Measurements from ENCODE around the gene LPGAT1.
A peak's percentile ranks its signal among the peaks of the same experiment; 100 is the strongest.

Gene LPGAT1

DNA sequence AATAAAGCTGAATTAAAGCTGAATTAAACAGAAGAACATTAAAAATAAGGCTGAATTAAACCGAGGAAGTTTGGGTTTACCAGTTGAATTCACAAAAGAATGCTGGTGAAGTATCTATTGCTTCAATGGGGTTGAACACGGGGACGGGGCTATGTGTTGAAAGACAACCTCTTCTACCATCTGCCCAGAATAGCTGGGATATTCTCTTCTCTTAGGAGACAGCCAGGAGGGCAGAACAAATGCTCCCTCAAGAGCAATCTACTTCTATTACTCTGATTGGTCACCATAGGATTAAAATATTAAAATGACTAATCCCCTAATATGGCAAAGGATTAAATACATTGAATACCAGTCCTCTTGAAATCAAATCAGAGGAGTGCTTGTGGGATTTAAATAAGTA, 68.4 kb downstream of the LPGAT1 start:
- DNase-seq (ENCODE audit: low read depth), result no peak

DNA sequence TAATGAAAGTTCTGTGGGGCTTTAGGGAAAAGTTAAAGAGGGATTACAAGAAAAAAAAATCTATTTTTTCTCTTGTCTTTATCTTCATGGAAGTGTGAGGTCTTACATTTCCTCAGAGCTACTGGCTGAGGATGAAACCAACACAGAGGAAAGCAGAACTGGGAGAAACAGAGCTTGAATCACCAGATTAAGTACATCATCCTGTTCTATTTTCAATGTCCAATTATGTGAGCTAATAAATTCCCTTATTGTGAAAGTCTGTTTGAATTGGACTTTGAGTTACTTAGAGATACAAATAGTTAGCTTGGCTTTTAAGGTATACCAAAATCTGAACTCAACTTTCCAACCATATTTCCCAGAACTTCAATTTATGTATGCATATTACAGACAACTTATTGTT, 69.2 kb downstream of the LPGAT1 start:
- no peak for DNase-seq (ENCODE audit: low read depth)

DNA sequence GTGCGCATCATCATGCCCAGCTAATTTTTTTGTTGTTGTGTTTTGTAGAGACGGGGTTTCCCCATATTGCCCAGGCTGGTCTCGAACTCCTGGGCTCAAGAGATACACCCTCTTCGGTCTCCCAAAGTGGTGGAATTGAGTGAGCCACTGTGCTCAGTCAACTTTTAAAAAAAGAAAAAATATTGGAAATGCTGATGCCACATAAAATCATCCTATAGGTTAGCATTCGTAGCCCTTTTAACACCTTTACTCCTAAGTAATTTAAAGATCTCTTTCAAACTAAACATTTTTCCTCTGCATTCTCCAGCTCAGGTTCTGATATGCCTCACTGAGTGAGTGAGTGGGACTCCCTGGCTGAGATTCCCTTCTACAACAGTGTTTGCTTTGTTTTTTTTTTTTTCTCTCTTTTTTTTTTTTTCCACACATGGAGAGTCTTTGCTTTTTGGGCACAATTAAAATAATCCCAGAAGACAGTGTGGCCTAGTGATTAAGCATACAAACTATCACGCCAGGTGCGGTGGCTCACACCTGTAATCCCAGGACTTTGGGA, 74.0 kb downstream of the LPGAT1 start:
- no peak for DNase-seq (ENCODE audit: low read depth)

DNA sequence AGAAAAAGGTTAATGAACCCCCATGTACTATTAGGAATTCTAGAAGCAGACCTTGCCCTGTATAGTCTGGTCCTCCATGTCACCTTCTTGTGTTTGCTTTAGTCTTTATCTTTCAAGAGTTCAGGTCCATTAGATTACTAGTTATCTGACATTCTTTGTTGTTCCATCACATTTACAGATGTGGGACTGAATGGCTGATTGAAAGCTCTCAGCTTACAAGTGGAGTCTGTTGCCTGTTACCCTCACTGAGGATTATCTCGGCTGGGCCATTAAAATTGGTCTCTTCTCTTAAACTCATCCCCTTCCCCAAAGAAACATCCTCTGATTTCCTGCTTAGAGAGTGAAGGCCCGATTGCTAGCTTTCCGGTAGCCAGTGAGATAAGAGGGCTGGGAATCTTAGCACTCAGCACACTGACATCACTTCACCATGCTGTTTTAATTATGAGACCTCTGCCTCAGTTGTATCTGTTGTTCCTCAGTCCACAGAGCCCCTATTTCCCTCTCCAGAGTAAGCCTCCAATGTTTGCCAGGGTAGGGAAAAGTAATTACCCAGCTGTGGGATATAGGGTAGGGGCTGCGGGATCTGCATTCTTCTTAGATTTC, 76.8 kb downstream of the LPGAT1 start:
- no peak for DNase-seq (ENCODE audit: low read depth)

DNA sequence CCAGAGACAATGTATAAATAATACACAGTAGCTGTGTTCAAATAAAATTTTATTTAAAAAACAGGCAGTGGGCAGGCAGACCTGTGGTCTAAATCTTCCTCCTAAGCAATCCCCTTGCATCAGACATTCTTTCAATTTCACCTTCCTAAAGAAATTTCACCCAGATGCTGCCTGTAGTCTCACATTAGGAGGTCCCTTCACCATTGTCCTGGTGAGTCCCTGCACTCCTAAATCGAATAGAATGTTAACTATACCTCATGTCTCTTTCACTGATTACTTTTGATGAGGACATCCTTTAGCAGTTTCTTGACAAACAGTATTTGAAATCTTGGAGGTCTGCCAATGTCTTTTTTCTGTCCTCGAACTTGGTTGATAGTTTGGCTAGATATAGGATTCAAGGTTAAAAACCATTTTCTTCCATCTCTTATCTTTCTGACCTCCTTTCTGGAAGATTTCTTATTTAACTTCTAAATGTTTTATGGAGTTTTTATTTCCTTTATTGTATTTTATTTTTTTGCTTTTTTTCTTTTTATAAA, 77.5 kb downstream of the LPGAT1 start:
- DNase-seq (ENCODE audit: low read depth), result peak; percentile 49

DNA sequence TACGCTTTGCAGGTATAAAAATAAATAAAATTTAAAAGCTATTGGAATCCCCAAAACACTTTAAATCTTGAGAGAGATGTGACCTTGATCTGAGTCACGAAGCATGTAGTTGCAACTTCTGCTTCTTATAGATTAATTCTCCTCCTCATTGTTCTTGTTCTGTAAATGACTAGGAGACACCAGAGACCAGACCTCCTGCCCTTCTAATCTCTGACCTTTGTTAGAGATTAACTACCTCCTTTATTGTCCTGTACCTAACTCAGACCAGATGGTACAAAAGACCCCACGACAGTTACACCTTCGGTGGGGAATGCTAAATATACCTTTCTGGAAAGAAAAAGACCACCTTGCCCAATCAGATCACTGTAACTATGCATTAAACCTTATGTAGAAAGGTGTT, 78.2 kb downstream of the LPGAT1 start:
- no peak for DNase-seq (ENCODE audit: low read depth)

DNA sequence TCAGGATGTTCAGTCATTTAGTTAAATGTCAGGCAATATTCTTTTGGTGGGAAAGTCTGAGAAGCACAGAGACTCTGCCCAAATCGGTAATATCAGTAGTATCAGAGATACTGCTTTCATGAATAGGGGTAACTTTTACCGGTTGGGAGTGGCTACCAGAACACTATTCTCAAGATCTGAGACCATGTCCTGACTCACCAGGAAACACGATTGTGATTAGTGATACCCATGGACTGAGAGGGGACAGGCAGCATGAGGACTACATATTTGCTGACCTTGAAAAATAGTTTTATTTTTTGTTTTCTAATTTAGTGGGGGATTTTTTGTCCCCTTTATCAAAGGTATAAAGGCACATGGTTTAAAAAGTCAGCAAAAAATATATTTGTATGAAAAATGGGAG, 79.1 kb downstream of the LPGAT1 start:
- DNase-seq (ENCODE audit: low read depth), result no peak

DNA sequence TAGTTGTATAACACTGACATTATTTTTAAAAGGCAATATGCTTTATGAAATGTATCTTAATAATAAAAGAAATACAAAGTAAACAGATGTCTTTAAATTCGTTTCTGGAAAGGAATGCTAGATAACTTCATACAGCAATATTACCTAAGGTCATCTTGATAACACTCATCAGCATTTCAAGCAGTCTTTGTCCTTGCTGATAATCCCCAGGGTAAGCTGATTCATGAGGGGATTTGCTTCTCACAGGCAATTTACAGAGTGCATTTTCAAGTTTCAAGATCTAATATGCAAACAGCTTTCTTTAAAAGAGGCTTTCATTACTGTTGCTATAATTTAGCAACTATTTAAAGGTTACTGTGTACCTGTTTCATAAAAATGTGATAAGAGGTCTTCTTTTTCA, 80.0 kb downstream of the LPGAT1 start:
- DNase-seq (ENCODE audit: low read depth), result peak; percentile 48

DNA sequence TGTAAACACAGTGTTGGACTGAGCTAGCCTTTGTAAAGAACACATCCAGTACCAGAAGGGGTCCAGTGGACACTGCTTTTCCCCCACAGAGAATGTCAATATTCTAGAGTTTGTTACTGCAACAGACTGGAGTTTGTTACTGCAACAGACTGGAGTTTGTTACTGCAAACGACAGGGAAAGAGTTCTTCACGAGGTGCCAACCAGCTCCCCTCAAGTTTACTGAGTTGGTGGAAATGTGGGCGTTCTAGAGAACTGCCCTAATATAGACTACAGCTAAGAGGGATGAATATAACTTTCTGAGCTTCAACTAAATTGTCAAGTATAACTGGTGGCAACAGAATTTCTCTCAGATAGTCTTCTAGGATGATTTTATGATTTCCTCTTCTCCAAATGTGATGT, 81.3 kb downstream of the LPGAT1 start:
- no peak for DNase-seq (ENCODE audit: low read depth)

DNA sequence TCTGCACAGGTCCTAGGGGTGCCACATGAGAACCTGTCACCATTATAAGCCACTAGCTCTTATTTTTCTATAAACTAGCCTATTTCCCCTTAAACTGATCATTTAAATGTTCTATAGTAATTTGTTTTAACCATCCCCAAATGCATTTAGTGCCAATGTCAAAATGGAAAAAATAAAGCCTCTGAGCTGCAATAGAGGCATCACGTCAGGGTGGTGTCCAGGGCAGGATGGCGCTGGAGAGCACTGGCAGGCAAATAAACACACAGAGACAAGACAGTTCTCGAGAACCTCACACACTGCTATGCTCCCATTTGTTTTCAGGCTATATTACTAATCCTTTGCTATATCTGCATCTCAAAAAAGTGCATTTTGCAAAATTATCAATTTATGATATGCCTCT, 81.8 kb downstream of the LPGAT1 start:
- no peak for DNase-seq (ENCODE audit: low read depth)

DNA sequence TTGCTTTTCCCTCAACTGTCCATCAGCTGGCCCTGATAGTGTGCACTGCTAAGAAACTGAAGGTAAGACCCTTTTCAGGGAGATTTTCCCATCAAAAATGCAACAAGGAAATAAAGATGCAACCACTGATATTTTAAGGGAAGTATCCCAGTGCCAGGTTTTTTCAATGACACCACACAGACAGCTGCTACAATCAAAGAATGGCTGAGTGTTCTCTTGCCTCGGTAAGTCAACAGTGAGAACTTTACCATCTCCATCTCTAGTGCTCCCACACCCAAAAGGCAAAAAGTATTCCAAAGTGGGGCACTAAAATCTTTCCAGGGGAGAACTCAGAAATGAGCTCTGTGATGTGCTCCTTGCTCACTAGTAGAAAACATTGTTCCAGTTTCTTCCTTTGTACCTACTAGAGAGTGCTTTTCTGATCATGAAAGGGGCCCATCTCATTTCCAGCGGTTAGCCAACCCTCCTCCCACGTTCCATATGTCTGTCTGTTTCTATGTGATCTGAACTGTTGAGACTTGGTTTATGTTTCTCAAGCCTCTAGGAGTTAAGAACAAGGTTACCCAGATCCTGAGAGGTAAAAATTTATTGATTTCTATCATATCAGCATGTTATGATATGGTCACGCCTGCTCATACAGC, 87.6 kb downstream of the LPGAT1 start:
- no peak for DNase-seq (ENCODE audit: low read depth)

DNA sequence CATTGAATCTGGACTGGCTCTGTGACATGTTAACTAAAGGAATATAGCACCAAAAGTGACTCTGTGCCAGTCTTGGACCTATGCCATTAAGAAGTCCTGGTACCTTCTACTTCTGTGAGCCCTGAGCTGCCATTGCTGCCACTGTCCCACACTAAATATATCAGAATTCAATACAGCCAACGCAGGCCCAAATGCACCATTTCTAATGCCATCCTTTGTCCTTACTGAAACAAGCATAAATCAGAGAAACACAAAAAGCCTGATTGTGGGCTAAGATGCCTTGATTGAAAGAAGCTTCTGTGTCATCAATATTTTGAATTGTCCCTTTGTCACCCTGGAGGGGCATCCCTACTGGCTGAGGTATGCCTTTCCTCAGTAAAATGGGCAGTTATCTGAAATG, 88.3 kb downstream of the LPGAT1 start:
- DNase-seq (ENCODE audit: low read depth), result no peak

DNA sequence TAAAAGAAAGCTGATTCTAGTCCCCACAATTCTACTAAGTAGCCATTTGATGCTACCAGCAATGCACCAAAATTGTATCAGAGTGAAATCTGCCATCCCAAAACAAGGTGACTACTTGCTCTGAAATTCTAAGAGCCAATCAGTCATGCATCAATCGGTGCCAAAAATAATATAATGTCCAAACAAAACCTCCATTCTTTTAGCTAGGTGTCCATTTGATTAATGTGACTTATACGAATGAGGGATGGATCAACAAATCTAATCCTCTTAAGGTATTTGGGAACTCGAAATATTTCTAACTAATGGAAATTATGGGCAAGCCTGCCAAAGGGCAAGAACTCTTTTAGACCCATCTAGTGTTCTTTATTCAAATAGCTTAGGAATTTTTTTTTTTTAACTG, 88.8 kb downstream of the LPGAT1 start:
- no peak for DNase-seq (ENCODE audit: low read depth)

DNA sequence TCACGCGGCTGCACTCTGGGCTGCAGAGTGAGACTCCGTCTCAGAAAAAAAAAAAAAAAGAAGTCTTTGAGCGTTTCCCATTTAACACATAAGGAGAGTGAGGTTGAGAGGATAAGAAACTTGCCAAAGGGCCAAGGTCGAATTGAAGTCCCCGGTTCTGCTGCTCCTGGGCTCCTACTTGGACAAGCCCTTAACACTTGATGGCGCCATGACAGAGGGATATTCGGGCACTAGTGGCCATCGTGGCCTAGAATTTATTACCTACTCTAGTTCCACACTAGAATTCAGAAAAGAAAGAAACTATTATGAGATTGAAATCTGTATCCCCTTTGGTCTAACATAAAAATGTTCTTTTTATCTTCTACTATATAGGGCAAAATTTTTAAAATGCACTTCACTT, 89.4 kb downstream of the LPGAT1 start:
- no peak for DNase-seq (ENCODE audit: low read depth)

DNA sequence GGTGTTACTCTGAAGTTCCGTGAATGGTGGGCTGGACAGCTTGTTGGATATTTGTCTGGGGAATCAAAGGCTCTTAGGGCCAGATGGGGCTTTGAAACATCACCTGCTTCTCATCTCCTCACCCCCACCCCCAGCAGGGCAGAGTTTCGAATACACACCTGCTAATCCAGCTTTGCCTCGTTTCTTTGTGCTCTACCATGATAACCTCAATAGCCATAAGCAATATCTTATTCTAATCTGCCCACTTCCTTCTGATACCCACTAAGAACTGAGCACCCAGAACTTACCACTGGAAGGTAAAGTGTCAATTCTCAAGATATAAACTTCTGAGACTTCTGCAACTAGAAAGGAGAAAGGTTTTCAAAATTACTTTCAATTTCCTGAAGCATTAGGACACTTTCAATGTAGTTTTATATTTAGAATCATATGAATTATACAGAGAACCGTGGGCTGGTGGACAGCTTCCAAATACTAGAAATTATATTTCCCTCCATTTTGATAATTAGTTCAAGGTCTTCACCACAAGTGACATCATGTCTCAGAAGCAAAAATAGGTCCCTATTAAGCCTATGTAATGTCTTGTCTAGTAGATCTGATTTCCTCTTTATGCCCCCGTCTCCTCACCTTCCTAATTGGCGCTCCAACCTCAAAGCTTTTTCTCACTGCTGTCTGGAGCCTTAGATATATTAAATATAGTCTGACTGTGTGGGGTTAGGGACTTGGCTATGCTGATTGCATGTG, 90.7 kb downstream of the LPGAT1 start:
- DNase-seq (ENCODE audit: low read depth), result no peak

DNA sequence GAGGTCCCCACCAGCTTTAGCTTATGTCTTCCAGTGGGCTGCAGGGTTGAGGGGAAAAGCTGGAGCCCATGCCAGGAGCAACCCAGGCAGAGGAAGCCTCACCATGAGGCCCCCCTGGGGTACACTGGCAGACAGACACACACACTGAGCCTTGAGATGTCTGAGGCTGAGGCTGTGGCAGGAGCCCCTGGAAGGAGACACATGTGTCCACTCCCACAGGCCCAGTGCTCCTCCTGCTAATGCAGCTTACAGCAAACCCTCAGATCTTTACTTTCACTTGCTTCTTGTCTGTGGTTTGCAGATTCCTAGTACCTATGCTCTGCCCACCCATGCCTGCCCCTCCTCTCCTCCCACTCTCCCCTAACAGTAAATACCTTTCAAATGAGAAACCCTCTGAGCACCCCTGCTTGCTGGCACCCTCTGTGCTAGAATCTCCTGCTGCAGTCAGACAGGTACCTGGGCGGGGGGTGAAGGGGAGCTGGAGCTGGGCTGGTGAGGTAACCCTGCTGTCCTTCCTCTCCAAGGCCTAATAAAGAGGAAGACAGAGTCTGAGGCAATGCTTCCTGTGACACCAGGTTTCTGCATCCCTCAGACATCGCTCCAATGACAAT, 91.8 kb downstream of the LPGAT1 start:
- DNase-seq (ENCODE audit: low read depth), result no peak

DNA sequence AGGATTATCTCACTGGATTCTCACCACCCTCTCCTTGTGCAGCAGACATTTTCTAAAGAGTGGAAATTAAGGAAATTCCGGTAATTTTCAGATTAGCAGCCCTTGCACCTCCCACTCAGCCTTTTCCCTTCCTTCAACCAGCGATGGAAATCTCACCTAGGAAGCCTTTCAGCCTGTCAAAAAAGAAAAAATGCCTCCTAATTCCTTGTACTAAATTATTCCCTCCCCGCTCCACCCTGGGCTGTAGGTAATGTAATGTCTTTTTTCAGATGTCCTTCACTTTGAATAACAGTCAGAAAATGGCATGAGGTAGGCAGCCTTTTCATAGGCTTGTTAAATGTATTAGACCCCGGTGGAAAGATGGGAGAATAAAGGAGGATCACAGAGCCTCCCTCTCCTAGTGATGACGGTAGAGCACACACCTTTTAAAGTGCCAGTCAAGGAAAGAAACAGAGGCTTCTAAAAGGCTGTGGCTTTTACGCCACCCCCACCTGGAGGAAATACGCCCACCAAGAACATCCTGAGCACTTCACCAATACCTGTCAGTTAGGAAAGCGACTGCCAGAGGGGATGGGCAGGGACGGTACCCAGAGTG, 92.4 kb downstream of the LPGAT1 start:
- no peak for DNase-seq (ENCODE audit: low read depth)

DNA sequence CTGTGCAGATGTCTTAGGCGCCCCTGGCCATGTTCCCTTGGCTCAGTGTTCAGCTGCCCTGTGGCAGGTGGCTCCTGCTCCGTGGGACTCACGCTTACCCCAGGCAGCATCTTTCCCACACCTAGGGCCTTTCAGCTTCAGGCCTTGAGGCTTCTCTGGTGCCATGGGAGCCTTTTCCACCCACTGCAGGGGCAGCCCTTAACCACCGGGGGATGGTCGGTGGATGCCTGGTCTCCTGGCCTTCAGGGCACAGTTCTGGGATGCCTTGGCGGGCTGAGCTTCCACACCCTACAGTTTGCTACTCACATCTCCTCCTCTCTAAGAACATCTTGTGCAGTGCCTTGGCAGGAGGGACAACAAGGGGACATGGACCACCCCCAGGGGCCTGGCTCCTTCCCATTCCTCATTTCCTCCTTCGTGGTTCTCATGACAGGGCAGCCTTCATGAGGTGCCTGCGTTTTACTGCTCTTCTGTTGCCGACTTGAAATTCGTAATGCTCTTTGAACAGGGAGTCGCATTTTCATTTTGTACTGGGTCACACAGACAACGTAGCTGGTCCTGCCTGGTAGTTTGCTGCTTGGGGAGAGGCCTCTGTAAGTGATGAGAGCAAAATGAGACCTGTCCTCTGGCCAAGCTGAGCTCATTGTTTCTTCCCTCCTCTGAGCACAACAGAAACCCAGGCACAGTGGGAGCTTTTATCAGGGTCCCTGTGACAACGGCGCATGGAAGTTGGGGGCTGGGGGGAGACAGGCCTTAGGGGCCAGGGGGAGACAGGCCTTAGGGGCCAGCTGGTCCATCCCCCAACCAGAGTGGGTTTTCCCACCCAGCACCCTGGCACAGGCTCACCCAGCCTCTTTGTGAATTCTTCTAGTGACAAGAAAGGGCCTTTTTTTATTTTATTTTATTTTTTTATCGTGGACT, 93.2 kb downstream of the LPGAT1 start:
- no peak for DNase-seq (ENCODE audit: low read depth)

DNA sequence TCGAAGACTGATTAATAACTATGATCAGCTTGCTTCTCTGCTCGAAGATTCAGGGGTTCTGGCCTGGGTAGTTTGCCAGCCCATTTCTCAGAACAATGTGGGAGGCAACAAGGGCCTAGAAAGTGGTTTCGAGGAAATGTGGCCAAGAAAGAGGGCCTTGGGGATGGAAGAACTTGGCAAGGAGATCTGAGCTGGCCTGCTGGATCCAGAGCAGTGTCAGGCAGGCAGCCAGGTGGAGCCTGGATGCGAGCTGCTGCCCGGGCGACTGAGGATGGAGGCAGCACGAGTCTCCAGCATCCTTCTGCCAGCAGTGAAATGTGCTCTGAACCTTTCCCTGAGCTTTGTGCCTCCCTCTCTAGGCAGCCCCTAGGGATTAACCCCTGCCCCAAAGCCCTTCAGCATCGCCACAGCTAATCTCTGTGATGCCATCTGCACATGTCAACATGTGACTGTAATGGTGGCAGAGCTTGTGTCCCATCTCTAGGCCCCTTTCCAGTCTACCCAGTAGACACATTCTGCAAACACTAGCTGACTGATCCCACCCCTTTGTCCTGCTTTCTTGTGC, 94.1 kb downstream of the LPGAT1 start:
- DNase-seq (ENCODE audit: low read depth), result no peak

Data from iris pigment epithelial cell (primary cell).